ENCODE data around the gene CHCHD3. TPM values are rescaled to one million over a fixed set of nuclear protein-coding genes. Genes with fewer than 3 reads are reported as not detected.

The CHCHD3 gene
- total RNA-seq, 2 donors from 2014 or later, result 29.8 to 33.0 TPM

- Mint-ChIP-seq H3K36me3 (ENCODE audit: low read depth) (no peaks in the 10 kb centered on the region), H3K27me3 (peaks cover 42% of the 10 kb centered on the region)
Measured at GRCh38 chr7:132738254-132738653, 343.6 kb downstream of the CHCHD3 start.

GRCh38 chr7:132735476-132735875 is 346.4 kb downstream of the CHCHD3 start:
- no peak overlapping the region for H3K27ac Mint-ChIP-seq
- no peak for ATAC-seq

More at GRCh38 chr7:132738254-132738653, 343.6 kb downstream of the CHCHD3 start:
- H3K27ac Mint-ChIP-seq, result no peak overlapping the region
- no peak for ATAC-seq
- H3K9me3 ChIP-seq (ENCODE audit: control insufficient read depth, low read length, poor library complexity, severe bottlenecking), result no peaks in the 10 kb centered on the region
- no peak for DNase-seq
- peaks cover 3% of the 10 kb centered on the region for H3K4me1 Mint-ChIP-seq
- no peak overlapping the region for H3K4me3 Mint-ChIP-seq

More at GRCh38 chr7:132735476-132735875, 346.4 kb downstream of the CHCHD3 start:
- H3K9me3 ChIP-seq (ENCODE audit: control insufficient read depth, low read length, poor library complexity, severe bottlenecking), result no peaks in the 10 kb centered on the region
- H3K4me3 Mint-ChIP-seq, result no peak overlapping the region
- DNase-seq, result no peak
- no peaks in the 10 kb centered on the region for H3K36me3 Mint-ChIP-seq (ENCODE audit: low read depth)
- peaks cover 38% of the 10 kb centered on the region for H3K27me3 Mint-ChIP-seq
- peaks cover 3% of the 10 kb centered on the region for H3K4me1 Mint-ChIP-seq

Other genes with a start within 250 kb of the CHCHD3 start
- 10 to 100 TPM; 88.8 to 96.6 TPM for gene EXOC4, start 171.0 kb upstream of the CHCHD3 start, total RNA-seq